Ovary (tissue), 3 donors: ENCODE results near the gene PADI3.

Source experiments
- EP300 ChIP-seq: sonication (generic); formaldehyde crosslinking; IDR thresholded peaks from one replicate; pipeline ENCODE4 v1.6.1; 2017; ENCODE audit warnings: antibody characterized with exemption
- POLR2A ChIP-seq: fragments of 450-650 bp; IDR thresholded peaks from one replicate; pipeline ENCODE4 v1.6.1; 2017; ENCODE audit warnings: antibody characterized with exemption, mild to moderate bottlenecking, moderate library complexity
- TF ChIP-seq, protein P1 (sequence below), 3 donors: fragments of 450-650 bp in 2 of 3; fragments of 200-600 bp in 1 of 3; IDR thresholded peaks; one replicate each; pipeline versions ENCODE4 v1.5.1 to v1.8.0; 2016 to 2022; ENCODE audit warnings: antibody characterized with exemption in 3 of 3, mild to moderate bottlenecking in 1 of 3
- donor health status: DM: no; HTN: no; CAD: no.

DNA sequence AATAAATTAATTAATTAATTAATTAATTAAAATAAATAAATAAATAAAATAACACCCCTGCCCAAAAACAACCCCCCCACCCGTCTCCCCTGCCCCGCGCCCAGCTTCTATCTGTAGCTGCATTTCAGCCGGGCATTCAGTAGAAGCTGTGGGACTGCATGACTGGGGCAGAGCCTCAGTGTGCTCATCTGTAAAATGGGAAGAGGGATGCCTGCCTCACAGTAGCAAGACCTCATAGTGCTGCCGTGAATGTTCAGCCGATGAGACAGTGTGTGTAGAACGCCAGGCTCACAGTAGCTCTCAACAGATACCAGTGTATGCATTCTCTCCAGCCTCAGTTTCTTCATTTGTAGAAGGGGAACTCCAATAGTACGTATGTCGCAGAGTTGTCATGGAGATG is 67.8 kb downstream of the PADI3 start:
- TF ChIP-seq, protein P1, sequence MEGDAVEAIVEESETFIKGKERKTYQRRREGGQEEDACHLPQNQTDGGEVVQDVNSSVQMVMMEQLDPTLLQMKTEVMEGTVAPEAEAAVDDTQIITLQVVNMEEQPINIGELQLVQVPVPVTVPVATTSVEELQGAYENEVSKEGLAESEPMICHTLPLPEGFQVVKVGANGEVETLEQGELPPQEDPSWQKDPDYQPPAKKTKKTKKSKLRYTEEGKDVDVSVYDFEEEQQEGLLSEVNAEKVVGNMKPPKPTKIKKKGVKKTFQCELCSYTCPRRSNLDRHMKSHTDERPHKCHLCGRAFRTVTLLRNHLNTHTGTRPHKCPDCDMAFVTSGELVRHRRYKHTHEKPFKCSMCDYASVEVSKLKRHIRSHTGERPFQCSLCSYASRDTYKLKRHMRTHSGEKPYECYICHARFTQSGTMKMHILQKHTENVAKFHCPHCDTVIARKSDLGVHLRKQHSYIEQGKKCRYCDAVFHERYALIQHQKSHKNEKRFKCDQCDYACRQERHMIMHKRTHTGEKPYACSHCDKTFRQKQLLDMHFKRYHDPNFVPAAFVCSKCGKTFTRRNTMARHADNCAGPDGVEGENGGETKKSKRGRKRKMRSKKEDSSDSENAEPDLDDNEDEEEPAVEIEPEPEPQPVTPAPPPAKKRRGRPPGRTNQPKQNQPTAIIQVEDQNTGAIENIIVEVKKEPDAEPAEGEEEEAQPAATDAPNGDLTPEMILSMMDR (IDR thresholded peaks at IDR 0.05), result no peak
- no peak for TF ChIP-seq POLR2A
- no peak for TF ChIP-seq EP300
